NCI-H2196 treated with DMSO at 0.1 percent for 48 hours (cell line): ENCODE data around the gene CARM1.
A peak's percentile ranks its signal among the peaks of the same experiment; 100 is the strongest.

ENCODE experiments used
- DNase-seq: peaks from one replicate; lab custom pipeline; 2025; ENCODE audit not compliant: unreplicated experiment; lab: John Stamatoyannopoulos, UW

The CARM1 gene

DNA sequence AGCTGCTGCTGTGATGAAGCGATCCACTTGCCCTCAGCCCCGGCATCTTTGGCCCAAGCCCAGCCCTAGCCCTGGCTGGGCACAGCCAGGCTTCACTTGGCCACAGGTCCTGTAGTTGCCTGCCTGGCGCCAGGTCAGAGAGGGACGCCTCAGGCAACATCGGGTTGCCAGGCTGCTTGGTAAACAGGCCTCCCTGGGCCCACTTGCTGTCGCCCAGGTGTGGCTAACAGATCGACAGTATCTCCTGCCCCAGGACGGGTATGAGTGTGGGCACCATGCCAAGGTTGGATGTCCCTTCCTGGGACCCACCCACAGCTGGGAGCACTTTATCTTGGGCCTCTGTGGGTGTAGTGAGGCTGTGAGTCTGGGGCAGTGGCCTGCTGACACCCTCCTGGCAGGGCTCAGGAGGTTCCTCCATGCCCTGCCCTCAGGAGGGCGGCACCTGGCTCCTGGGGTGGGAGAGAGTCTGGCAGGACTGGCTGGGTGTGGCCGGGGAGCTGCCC lies 27.8 kb downstream of the CARM1 start:
- peak; percentile 87 for DNase-seq

- no peak for DNase-seq
Observed at GRCh38 chr19:10907925-10908324, 36.6 kb downstream of the CARM1 start.

DNA sequence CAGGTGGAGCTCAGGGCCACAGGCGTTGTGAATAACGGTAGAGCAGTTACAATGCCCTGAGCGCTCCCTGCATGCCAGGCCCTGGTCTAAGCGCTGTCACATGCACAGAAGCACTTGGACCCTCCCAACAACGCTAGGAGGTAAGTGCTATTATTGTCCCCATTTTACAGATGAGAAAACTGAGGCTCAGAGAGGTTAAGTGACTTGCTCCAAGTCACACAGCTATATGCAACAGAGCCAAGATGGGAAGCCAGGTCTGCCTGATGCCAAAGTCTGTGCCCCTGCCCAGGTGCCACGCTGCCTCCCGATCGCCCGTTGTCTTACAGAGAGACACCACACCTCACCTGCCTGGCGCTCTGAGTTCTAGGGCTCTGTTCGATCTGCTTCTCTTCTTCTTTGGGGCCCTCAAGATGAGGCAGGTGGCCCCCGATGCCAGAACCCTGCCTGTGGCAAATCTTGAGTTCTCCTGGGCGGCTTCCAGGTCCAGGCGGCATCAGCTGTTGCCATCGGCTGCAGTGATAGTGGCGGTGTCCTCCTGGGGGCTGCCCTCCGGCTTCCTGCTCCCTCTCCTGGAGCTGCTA lies 37.1 kb downstream of the CARM1 start:
- DNase-seq: no peak

DNA sequence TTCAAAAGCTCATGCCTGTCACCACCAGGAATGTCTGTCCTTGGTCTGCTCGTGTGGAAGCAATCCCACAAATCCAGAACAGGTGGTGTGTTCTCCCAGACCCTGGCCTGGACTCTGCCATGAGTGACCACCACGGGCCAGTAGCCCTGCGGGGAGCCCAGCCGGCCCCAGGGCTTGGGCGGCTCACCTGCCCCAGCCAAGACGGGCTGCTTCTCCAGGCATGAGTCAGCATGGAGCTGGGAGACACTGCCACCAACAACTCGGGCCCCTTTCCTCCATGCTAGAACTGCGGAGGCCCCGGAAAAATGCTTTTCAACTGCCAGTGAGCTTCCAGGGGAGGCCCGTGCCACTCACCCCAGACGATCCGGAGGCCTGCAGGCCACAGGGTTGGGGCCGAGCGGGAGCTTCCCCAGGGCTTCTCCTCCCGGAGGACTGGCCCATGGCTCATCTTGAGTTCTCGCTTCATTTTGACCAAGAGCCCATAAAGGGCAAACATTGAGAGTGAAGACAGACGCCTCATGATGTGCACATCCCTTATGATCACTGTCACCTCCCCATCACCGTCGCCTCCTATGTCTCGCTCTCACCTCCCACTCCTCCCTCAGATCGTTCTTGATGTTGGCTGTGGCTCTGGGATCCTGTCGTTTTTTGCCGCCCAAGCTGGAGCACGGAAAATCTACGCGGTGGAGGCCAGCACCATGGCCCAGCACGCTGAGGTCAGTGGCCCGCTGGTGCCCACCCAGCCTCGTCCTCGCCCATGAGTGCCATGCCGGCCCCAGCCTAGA lies 40.4 kb downstream of the CARM1 start:
- no peak for DNase-seq

- DNase-seq: no peak
Observed at GRCh38 chr19:10912619-10913018, 41.3 kb downstream of the CARM1 start.

GRCh38 chr19:10913716-10914340 lies 42.5 kb downstream of the CARM1 start:
- DNase-seq: no peak

DNA sequence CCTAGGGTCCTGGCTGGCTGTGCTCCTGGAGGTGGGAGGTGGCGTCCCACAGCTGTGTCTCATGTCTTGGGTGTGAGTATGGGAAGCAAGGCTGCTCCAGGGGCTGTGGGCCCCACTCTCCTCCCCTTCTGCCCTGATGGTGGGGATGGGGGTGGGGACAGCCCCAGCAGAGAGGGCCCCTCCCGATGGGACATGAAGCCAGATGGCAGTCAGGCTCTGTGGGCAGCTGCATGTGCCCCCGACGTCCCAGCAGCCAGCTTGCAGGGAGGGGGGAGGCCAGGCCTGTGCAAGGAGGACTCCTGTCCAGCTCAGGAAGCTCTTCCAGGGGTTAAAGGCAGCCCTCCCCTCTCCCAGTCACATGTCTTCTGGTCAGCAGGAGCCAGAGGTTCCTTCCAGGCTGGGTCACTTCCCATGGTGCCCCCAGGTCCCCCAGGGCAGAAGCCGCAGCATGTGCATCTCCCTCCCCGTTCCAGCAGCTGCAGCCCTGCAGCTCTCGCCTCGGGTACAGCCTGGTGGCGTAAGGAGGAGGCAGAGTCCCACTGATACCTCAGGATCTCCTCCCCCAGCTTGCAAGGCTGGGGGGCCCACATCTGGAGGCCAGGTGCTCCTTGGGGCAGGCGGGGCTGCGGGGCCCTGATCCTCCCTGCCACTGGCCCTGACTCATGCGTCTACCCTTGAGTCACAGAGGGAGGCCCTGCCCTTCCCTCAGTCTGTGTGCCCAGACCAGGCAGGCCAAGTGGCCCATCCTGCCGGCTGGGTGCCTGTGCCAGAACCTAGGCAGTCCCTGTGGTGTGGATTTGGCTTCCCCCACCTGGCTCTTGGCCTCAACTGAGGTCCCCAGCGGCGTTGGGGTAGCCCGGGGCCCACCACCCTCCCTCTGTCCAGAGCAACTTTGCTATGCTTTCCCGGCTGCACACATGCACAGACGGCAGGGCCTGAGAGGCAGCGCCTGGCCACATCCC lies 44.1 kb downstream of the CARM1 start:
- DNase-seq: no peak

DNA sequence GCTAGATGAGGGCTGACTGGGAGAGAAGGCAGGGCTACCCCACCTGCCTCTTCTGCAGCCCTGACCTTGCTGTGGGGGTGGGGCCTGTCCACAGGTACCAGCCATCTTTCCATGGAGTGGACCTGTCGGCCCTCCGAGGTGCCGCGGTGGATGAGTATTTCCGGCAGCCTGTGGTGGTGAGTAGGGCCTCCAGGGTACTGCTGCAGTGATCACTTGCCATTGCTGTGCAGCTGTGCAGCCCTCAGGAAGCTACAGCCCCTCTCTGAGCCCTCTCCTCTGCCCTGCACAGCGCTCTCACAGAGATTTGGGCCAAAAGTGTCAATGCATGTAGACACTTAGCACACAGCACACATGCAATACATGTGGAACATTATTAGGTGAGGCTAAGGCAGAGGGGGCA lies 45.2 kb downstream of the CARM1 start:
- DNase-seq: no peak

- DNase-seq: no peak
Observed at GRCh38 chr19:10918359-10918758, 47.0 kb downstream of the CARM1 start.

GRCh38 chr19:10919352-10920287 lies 48.3 kb downstream of the CARM1 start:
- no peak for DNase-seq

GRCh38 chr19:10920288-10920655 lies 48.9 kb downstream of the CARM1 start:
- DNase-seq: no peak

DNA sequence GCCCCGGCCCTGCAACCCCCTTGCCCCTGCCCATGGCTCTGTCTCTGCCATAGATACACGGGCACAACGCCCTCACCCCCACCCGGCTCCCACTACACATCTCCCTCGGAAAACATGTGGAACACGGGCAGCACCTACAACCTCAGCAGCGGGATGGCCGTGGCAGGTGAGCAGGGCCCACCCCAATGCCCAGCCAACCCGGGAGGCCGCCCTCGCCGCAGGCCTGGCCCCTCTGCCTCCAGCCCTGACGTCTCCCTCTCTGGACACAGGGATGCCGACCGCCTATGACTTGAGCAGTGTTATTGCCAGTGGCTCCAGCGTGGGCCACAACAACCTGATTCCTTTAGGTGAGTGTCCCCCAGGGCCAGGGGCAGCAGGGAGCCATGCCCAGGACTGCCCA lies 49.4 kb downstream of the CARM1 start:
- no peak for DNase-seq

DNA sequence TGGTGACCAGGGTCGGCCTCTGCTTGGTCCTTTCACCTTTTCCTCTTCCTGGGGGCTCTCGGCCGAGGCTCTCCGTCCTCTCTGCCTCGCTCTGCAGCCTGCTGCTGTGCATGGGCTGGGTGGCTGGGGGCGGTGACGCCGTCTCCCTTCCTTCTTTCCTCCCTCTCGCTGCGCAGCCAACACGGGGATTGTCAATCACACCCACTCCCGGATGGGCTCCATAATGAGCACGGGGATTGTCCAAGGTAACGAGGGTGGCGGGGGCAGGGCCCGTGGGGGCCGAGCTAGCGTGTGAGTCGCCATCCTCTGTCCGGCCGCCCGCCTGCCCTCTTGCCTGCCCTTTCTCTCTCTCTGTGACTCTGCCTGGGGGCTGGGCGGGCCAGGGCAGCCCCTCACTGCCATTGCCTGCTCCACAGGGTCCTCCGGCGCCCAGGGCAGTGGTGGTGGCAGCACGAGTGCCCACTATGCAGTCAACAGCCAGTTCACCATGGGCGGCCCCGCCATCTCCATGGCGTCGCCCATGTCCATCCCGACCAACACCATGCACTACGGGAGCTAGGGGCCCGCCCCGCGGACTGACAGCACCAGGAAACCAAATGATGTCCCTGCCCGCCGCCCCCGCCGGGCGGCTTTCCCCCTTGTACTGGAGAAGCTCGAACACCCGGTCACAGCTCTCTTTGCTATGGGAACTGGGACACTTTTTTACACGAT lies 50.0 kb downstream of the CARM1 start:
- no peak for DNase-seq

DNA sequence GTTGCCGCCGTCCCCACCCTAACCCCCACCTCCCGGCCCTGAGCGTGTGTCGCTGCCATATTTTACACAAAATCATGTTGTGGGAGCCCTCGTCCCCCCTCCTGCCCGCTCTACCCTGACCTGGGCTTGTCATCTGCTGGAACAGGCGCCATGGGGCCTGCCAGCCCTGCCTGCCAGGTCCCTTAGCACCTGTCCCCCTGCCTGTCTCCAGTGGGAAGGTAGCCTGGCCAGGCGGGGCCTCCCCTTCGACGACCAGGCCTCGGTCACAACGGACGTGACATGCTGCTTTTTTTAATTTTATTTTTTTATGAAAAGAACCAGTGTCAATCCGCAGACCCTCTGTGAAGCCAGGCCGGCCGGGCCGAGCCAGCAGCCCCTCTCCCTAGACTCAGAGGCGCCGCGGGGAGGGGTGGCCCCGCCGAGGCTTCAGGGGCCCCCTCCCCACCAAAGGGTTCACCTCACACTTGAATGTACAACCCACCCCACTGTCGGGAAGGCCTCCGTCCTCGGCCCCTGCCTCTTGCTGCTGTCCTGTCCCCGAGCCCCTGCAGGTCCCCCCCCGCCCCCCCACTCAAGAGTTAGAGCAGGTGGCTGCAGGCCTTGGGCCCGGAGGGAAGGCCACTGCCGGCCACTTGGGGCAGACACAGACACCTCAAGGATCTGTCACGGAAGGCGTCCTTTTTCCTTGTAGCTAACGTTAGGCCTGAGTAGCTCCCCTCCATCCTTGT lies 50.7 kb downstream of the CARM1 start:
- DNase-seq: no peak

- no peak for DNase-seq
Observed at GRCh38 chr19:10922638-10923014, 51.3 kb downstream of the CARM1 start.

DNA sequence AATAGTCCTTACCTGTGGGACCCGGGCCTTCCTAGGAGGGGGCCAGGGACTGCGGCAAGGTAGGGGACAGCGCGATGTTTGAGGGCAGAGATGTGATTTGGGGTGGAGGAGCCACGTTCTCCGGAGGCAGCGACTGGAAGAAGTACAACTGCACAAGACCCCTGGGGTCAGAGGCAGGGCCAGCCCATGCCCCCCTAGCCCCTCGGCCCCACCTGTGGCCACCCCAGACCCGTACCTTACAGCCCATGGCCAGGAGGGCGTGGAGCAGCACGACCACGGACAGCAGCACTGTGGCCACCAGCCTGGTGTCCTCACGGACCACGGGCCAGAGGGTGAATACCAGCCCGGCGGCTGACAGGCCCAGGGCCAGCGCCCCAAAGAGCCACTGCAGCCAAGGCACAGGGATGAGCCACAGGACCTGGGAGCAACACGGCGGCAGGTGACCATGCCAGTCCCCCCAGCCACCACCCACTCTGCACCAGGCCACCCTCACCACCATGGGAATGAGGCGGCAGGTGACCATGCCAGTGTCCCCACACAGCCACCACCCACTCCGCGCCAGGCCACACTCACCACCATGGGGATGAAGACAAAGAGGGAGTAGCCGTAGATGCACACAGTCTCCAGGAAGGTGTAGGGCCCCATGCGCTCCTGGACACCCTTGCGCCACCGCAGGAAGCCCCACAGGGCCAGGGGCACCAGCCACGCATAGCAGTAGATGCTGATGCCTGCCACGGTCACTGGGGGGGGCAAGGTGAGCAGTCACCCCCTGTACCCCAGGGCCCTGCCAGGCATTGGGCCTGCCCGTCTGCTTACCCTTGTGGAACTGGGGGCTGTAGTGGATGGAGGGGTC lies 52.1 kb downstream of the CARM1 start:
- no peak for DNase-seq

- no peak for DNase-seq
Observed at GRCh38 chr19:10924597-10924996, 53.2 kb downstream of the CARM1 start.
